A549 (cell line): ENCODE results near the gene TMOD1. TPM values are rescaled to one million over a fixed set of nuclear protein-coding genes. Genes with fewer than 3 reads are reported as not detected.

Source experiments
- ATAC-seq, 2 experiments: fragments of 200-7000 bp in 1 of 2; fragments of >200 bp in 1 of 2; cut with Nextera tagmentation in 1 of 2; cut with Tn5 transposase in 1 of 2; 3 replicates each; pipeline versions ENCODE4 v1.8.0 to v1.9.1; 2018 to 2020; ENCODE audit warnings: mild to moderate bottlenecking in 1 of 2, moderate library complexity in 1 of 2
- CTCF ChIA-PET: fragments of 300-600 bp; sonication (Branson Sonifier 250); formaldehyde crosslinking; extraction: SDS; loops from one replicate; lab custom pipeline; 2021; ENCODE audit warnings: antibody characterized with exemption, inconsistent platforms; lab: Yijun Ruan, JAX
- POLR2A ChIA-PET: fragments of 350-600 bp; formaldehyde crosslinking; extraction: SDS; loops from one replicate; lab custom pipeline; 2021; ENCODE audit warnings: antibody characterized with exemption, inconsistent platforms; lab: Yijun Ruan, JAX
- DNase-seq, 2 experiments: peaks; one replicate each; pipeline versions ENCODE4 v3.0.0 to v3.0.0-alpha.2; 2011 to 2016; ENCODE audit warnings: low read depth in 1 of 2, low spot score in 1 of 2
- FAIRE-seq: peaks from 2 replicates; lab custom pipeline; 2011; peaks lifted over from hg19 to GRCh38; lab: Jason Lieb, UNC
- H3K27ac ChIP-seq, 2 experiments: fragments of >200 bp; sonication (Bioruptor Twin); formaldehyde crosslinking; 3 replicates each; pipeline ENCODE4 v1.5.1; 2016 to 2017
- H3K4me1 ChIP-seq: fragments of >200 bp; sonication (Bioruptor Twin); formaldehyde crosslinking; 3 replicates; pipeline ENCODE4 v1.6.1; 2016
- H3K4me2 ChIP-seq: fragments of >200 bp; sonication (Bioruptor Twin); formaldehyde crosslinking; 3 replicates; pipeline ENCODE4 v1.6.1; 2016
- H3K4me3 ChIP-seq: fragments of >200 bp; sonication (Bioruptor Twin); formaldehyde crosslinking; 3 replicates; pipeline ENCODE4 v1.5.1; 2016
- H3K9me3 ChIP-seq: fragments of >200 bp; sonication (Bioruptor Twin); formaldehyde crosslinking; 3 replicates; pipeline ENCODE4 v1.6.1; 2016
- CHD2 ChIP-seq: fragments of 150-350 bp; IDR thresholded peaks from 2 replicates; pipeline ENCODE4 v1.6.1; 2014; ENCODE audit warnings: low read length; ENCODE audit not compliant: partially characterized antibody
- EHF ChIP-seq: fragments of 250-450 bp; sonication (Bioruptor Pico); IDR thresholded peaks from 2 replicates; pipeline ENCODE4 v1.5.0; 2020; ENCODE audit warnings: mild to moderate bottlenecking
- ESRRA ChIP-seq: fragments of 150-350 bp; IDR thresholded peaks from 2 replicates; pipeline ENCODE4 v1.6.1; 2014; ENCODE audit warnings: mild to moderate bottlenecking, low read length, borderline replicate concordance
- FOSB ChIP-seq: fragments of 250-450 bp; sonication (Bioruptor Pico); IDR thresholded peaks from 2 replicates; pipeline ENCODE4 v1.5.0; 2020; ENCODE audit warnings: mild to moderate bottlenecking, moderate library complexity
- FOSL2 ChIP-seq, 2 experiments: fragments of 450-650 bp in 1 of 2; fragments of >200 bp in 1 of 2; sonication (Bioruptor Twin) in 1 of 2; formaldehyde crosslinking; IDR thresholded peaks; 2 replicates each; pipeline versions ENCODE4 v1.5.0 to v1.6.1; 2016 to 2020; ENCODE audit warnings: mild to moderate bottlenecking in 1 of 2, moderate library complexity in 1 of 2
- FOXS1 ChIP-seq: fragments of 250-450 bp; sonication (Bioruptor Pico); IDR thresholded peaks from 2 replicates; pipeline ENCODE4 v1.5.0; 2020; ENCODE audit warnings: mild to moderate bottlenecking, moderate library complexity
- HDAC2 ChIP-seq: fragments of 200-600 bp; sonication (generic); IDR thresholded peaks from 2 replicates; pipeline ENCODE4 v1.6.1; 2016
- HOXA7 ChIP-seq: fragments of 250-450 bp; sonication (Bioruptor Pico); IDR thresholded peaks from 2 replicates; pipeline ENCODE4 v1.5.0; 2020; ENCODE audit warnings: mild to moderate bottlenecking, moderate library complexity
- HOXB13 ChIP-seq: fragments of 250-450 bp; sonication (Bioruptor Pico); IDR thresholded peaks from 2 replicates; pipeline ENCODE4 v1.5.0; 2020; ENCODE audit warnings: low read depth, mild to moderate bottlenecking, moderate library complexity
- HOXB5 ChIP-seq: fragments of 250-450 bp; sonication (Bioruptor Pico); IDR thresholded peaks from 2 replicates; pipeline ENCODE4 v1.5.0; 2020; ENCODE audit warnings: mild to moderate bottlenecking, moderate library complexity
- JUN ChIP-seq, 2 experiments: fragments of >200 bp; sonication (Bioruptor Twin); formaldehyde crosslinking; IDR thresholded peaks; 2 replicates in 1 of 2; 3 replicates in 1 of 2; pipeline ENCODE4 v1.6.1; 2016 to 2017
- KDM5A ChIP-seq: fragments of 200-600 bp; sonication (generic); IDR thresholded peaks from 2 replicates; pipeline ENCODE4 v1.6.1; 2016; ENCODE audit warnings: antibody characterized with exemption, mild to moderate bottlenecking
- NFE2L2 ChIP-seq: fragments of 150-350 bp; conservative IDR thresholded peaks from 2 replicates; pipeline ENCODE4 v1.6.1; 2014; ENCODE audit warnings: low read length
- PHF8 ChIP-seq: fragments of 200-600 bp; sonication (generic); IDR thresholded peaks from 2 replicates; pipeline ENCODE4 v1.6.1; 2016; ENCODE audit warnings: low read depth, mild to moderate bottlenecking, antibody characterized with exemption, moderate library complexity, borderline replicate concordance
- POLR2A ChIP-seq: IDR thresholded peaks from 2 replicates; pipeline ENCODE4 v1.6.1; 2012; ENCODE audit warnings: mild to moderate bottlenecking, low read length
- POLR2AphosphoS2 ChIP-seq: conservative IDR thresholded peaks from 2 replicates; pipeline ENCODE4 v1.6.1; 2012; ENCODE audit warnings: low read length, improper control_type of control experiment, inconsistent platforms
- RNF2 ChIP-seq: fragments of 200-600 bp; sonication (generic); IDR thresholded peaks from 2 replicates; pipeline ENCODE4 v1.6.1; 2016; ENCODE audit warnings: low read depth, mild to moderate bottlenecking, antibody characterized with exemption, moderate library complexity, borderline replicate concordance
- SREBF2 ChIP-seq: fragments of 450-650 bp; IDR thresholded peaks from 2 replicates; pipeline ENCODE4 v1.6.1; 2014; ENCODE audit warnings: mild to moderate bottlenecking, moderate library complexity
- TFCP2L1 ChIP-seq: fragments of 250-450 bp; sonication (Bioruptor Pico); IDR thresholded peaks from 2 replicates; pipeline ENCODE4 v1.5.0; 2021; ENCODE audit warnings: mild to moderate bottlenecking
- ZFP36 ChIP-seq: fragments of 450-650 bp; IDR thresholded peaks from 2 replicates; pipeline ENCODE4 v1.6.1; 2014; ENCODE audit warnings: borderline replicate concordance; ENCODE audit not compliant: partially characterized antibody
- WGBS: methylation state at CpG from one replicate; pipeline ENCODE4 v1.1.6; 2017; ENCODE audit errors: missing lambda C conversion rate; 5-methylcytosine and 5-hydroxymethylcytosine counted together
- polyA plus RNA-seq, 4 experiments: library from polyadenylated mRNA; depleted of rRNA in 3 of 4; stranded (reverse); fragments of >200 nt; fragmentation: RNase III in 1 of 4; extraction: RNeasy Plus Mini Kit Qiagen cat#74134 plus additional on column Dnase treatment in 1 of 4; gene quantifications; 2 replicates in 3 of 4; 3 replicates in 1 of 4; pipeline ENCODE4 v1.2.3, GENCODE V29; 2011 to 2017
- TF ChIP-seq, protein P1 (sequence below): fragments of >200 bp; sonication (Bioruptor Twin); formaldehyde crosslinking; IDR thresholded peaks from 3 replicates; pipeline ENCODE4 v1.6.1; 2016
- TF ChIP-seq, protein P2 (sequence below): fragments of 250-450 bp; sonication (Bioruptor Pico); IDR thresholded peaks from 2 replicates; pipeline ENCODE4 v1.5.0; 2020; ENCODE audit warnings: low read depth, mild to moderate bottlenecking, moderate library complexity
- TF ChIP-seq, protein P3 (sequence below): fragments of 200-600 bp; sonication (generic); IDR thresholded peaks from 2 replicates; pipeline ENCODE4 v1.6.1; 2016; ENCODE audit warnings: antibody characterized with exemption, mild to moderate bottlenecking, moderate library complexity
- TF ChIP-seq, protein P4 (sequence below): IDR thresholded peaks from 2 replicates; pipeline ENCODE4 v1.6.1; 2012

The TMOD1 gene
- polyA plus RNA-seq, 2 of the 4 experiments (the other 2 are of a cell fraction) = 0.28 to 0.80 TPM

DNA sequence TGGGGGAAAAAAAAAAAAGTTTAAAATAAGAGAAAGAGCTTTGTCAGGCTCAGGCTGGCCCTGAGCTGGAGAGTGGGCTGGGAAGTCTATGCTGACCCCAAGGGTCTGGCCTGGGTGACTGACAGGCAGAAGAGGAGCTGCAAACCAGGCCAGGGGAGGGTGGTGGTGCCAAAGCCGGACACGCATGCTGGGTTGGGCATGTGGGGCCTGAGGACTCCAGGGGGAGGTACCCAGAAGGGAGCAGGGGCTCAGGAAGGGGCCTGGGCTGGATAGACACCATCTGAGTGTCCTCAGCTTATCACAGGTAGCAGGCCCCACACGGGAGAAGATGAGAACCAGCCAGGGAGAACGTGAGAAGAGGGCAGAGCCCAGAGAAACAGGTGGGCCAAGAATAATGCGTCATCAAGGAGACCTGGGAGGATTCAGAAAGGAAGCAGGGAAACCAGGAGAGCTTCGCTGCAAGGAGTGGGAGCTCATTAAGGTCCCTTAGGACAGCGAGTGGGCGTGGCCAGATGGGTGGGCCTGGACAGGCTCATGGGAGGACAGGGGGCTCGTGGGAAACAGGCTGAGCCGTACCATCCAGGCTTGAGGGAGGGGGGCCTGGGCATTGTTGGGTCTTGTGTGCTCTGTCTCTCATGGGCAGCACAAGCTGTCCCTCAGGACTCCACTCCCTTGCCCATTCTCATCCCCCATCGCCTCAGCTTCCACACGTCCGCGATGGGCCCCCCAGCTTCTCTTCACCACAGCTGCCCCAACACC is 16.0 kb downstream of the TMOD1 start:
- no peaks in the 10 kb centered on the region for H3K9me3 ChIP-seq
- ATAC-seq = no peak
- FAIRE-seq = no peak
- WGBS = 81% methylated on average over 14 of the region's 14 CpGs
- H3K4me1 ChIP-seq = peaks cover 14% of the 10 kb centered on the region
- no peak overlapping the region for H3K4me3 ChIP-seq
- TF ChIP-seq POLR2A (no peak), ZFP36 (no peak), HOXB5 (CRISPR knock-in tag) (no peak), RNF2 (no peak), KDM5A (no peak), NFE2L2 (no peak), FOSB (CRISPR knock-in tag) (no peak), TFCP2L1 (CRISPR knock-in tag) (no peak), PHF8 (no peak), POLR2AphosphoS2 (no peak), FOSL2 (IDR thresholded peaks at IDR 0.05) (no peak), FOSL2 (CRISPR knock-in tag; IDR thresholded peaks at IDR 0.05) (no peak), EHF (CRISPR knock-in tag) (no peak), ESRRA (no peak)
- TF ChIP-seq, protein P1, sequence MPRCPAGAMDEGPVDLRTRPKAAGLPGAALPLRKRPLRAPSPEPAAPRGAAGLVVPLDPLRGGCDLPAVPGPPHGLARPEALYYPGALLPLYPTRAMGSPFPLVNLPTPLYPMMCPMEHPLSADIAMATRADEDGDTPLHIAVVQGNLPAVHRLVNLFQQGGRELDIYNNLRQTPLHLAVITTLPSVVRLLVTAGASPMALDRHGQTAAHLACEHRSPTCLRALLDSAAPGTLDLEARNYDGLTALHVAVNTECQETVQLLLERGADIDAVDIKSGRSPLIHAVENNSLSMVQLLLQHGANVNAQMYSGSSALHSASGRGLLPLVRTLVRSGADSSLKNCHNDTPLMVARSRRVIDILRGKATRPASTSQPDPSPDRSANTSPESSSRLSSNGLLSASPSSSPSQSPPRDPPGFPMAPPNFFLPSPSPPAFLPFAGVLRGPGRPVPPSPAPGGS = no peak
- TF ChIP-seq, protein P2, sequence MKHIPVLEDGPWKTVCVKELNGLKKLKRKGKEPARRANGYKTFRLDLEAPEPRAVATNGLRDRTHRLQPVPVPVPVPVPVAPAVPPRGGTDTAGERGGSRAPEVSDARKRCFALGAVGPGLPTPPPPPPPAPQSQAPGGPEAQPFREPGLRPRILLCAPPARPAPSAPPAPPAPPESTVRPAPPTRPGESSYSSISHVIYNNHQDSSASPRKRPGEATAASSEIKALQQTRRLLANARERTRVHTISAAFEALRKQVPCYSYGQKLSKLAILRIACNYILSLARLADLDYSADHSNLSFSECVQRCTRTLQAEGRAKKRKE (CRISPR knock-in tag) = no peak
- TF ChIP-seq, protein P3, sequence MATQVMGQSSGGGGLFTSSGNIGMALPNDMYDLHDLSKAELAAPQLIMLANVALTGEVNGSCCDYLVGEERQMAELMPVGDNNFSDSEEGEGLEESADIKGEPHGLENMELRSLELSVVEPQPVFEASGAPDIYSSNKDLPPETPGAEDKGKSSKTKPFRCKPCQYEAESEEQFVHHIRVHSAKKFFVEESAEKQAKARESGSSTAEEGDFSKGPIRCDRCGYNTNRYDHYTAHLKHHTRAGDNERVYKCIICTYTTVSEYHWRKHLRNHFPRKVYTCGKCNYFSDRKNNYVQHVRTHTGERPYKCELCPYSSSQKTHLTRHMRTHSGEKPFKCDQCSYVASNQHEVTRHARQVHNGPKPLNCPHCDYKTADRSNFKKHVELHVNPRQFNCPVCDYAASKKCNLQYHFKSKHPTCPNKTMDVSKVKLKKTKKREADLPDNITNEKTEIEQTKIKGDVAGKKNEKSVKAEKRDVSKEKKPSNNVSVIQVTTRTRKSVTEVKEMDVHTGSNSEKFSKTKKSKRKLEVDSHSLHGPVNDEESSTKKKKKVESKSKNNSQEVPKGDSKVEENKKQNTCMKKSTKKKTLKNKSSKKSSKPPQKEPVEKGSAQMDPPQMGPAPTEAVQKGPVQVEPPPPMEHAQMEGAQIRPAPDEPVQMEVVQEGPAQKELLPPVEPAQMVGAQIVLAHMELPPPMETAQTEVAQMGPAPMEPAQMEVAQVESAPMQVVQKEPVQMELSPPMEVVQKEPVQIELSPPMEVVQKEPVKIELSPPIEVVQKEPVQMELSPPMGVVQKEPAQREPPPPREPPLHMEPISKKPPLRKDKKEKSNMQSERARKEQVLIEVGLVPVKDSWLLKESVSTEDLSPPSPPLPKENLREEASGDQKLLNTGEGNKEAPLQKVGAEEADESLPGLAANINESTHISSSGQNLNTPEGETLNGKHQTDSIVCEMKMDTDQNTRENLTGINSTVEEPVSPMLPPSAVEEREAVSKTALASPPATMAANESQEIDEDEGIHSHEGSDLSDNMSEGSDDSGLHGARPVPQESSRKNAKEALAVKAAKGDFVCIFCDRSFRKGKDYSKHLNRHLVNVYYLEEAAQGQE = no peak
- TF ChIP-seq, all 56 proteins: peak for 0
- no peak for DNase-seq
- Histone ChIP-seq H3K4me2 (no peak overlapping the region), H3K27ac (peak overlapping the region in 1 of 2 experiments; percentile 76; a peak in 2 of 6 replicates)
- ChIA-PET CTCF (interaction anchor here (0.6 to 3.5 kb wide), 7 partner anchors 11 to 98 kb away, joined by 3 to 11 read pairs (median 5); no protein-coding TSS in a partner anchor), POLR2A (no interaction called here)

DNA sequence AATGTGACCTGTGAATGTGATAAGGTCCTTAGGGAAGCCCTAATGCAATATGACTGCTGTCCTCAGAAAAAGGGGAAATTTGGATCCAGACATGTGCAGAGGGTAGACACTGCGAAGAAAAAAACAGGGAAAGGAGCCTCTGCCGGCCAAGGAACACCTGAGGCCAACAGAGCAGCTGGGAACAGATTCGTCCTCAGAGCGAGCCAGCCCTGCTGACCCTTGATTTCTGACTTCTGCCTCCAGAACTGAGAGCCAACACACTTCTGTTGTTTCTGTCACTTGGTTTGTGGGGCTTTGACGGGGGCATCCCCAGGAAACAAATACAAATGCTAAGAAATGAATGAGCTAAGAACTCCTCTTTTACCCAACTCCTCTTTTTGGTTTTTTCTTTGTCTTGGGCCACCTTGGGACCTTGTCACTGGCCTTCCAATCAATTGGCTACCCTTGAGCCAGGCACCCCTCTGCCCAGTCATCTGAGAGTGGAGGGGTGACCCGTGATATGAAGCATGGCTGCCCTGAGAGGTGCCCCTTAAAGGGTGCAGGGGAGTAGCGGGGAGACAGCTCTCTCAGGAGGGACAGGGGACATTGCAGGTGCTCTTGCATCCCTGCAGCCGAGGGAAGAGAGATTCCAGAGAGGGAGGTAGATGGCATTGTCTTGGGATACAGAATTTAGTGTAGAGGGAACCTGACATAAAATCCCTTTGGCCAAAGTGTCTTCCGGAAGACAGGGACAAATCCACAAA is 16.9 kb downstream of the TMOD1 start:
- Histone ChIP-seq H3K4me2 (peak overlapping the region; percentile 60), H3K4me1 (peaks cover 14% of the 10 kb centered on the region), H3K27ac (peak overlapping the region; percentile 39 to 76; a peak in 5 of 6 replicates), H3K4me3 (no peak overlapping the region), H3K9me3 (no peaks in the 10 kb centered on the region)
- no peak for FAIRE-seq
- CTCF ChIA-PET = interaction anchor here (0.6 to 3.5 kb wide), 9 partner anchors 12 to 559 kb away, joined by 3 to 11 read pairs (median 5); partner anchors contain the start of gene TMOD1
- POLR2A ChIA-PET = no interaction called here
- DNase-seq = no peak
- WGBS = 85% methylated on average over 9 of the region's 9 CpGs
- ATAC-seq = peak; percentile 9 to 41; a peak in 3 of 6 replicates
- TF ChIP-seq HOXA7 (CRISPR knock-in tag) = no peak
- TF ChIP-seq HOXB13 (CRISPR knock-in tag) = no peak
- TF ChIP-seq JUN (IDR thresholded peaks at IDR 0.05) = no peak
- TF ChIP-seq RNF2 = no peak
- TF ChIP-seq CHD2 = no peak
- TF ChIP-seq, protein P4, sequence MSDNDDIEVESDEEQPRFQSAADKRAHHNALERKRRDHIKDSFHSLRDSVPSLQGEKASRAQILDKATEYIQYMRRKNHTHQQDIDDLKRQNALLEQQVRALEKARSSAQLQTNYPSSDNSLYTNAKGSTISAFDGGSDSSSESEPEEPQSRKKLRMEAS = no peak
- TF ChIP-seq FOSB (CRISPR knock-in tag) = no peak
- TF ChIP-seq POLR2A = no peak
- TF ChIP-seq SREBF2 = no peak
- TF ChIP-seq FOXS1 (CRISPR knock-in tag) = no peak
- no peak for TF ChIP-seq HDAC2
- no peak for TF ChIP-seq TFCP2L1 (CRISPR knock-in tag)
- TF ChIP-seq, protein P3 = no peak
